OCI-LY7 (cell line): ENCODE results near the gene GLB1L. TPM values are rescaled to one million over a fixed set of nuclear protein-coding genes. Genes with fewer than 3 reads are reported as not detected.

Source experiments
- BruUV-seq: library from RNA; stranded (reverse); fragments of 400-500 nt; replicated peaks from 2 replicates; lab custom pipeline; 2021; lab: Mats Ljungman, UMichigan
- CTCF ChIA-PET: fragments of 300-600 bp; sonication (Branson Sonifier 250); formaldehyde crosslinking; loops from one replicate; lab custom pipeline; 2022; ENCODE audit warnings: antibody characterized with exemption; ENCODE audit not compliant: unreplicated experiment; lab: Charles Lee
- POLR2A ChIA-PET: fragments of 300-600 bp; sonication (Branson Sonifier 250); formaldehyde crosslinking; loops from one replicate; lab custom pipeline; 2022; ENCODE audit warnings: antibody characterized with exemption; lab: Charles Lee
- DNase-seq: peaks from one replicate; pipeline ENCODE4 v3.0.0-alpha.2; 2015; ENCODE audit warnings: low spot score
- H2AFZ ChIP-seq: fragments of 200-600 bp; sonication (generic), shearing (Covaris generic); 2 replicates; pipeline ENCODE4 v1.6.1; 2014; ENCODE audit warnings: mild to moderate bottlenecking, antibody characterized with exemption, low read length, moderate library complexity
- H3K27ac ChIP-seq: fragments of 200-600 bp; sonication (generic); 2 replicates; pipeline ENCODE4 v1.5.1; 2014; ENCODE audit warnings: mixed run types, low read depth, mild to moderate bottlenecking, moderate library complexity, low read length, inconsistent platforms; ENCODE audit not compliant: poor library complexity, severe bottlenecking
- H3K36me3 ChIP-seq: fragments of 200-600 bp; sonication (generic); 2 replicates; pipeline ENCODE4 v1.6.1; 2014; ENCODE audit warnings: mild to moderate bottlenecking, antibody characterized with exemption, low read length, moderate library complexity, mixed read lengths; ENCODE audit not compliant: insufficient read depth
- H3K4me1 ChIP-seq: fragments of 200-600 bp; sonication (generic); 2 replicates; pipeline ENCODE4 v1.5.1; 2014; ENCODE audit warnings: mild to moderate bottlenecking, low read length; ENCODE audit not compliant: insufficient read depth, poor library complexity, severe bottlenecking
- H3K4me2 ChIP-seq: fragments of 200-600 bp; sonication (generic); 2 replicates; pipeline ENCODE4 v1.6.1; 2014; ENCODE audit warnings: mild to moderate bottlenecking, low read length
- H3K4me3 ChIP-seq: fragments of 200-600 bp; sonication (generic); 2 replicates; pipeline ENCODE4 v1.5.1; 2014; ENCODE audit warnings: mild to moderate bottlenecking, low read depth, low read length; ENCODE audit not compliant: poor library complexity, severe bottlenecking
- H3K79me2 ChIP-seq: fragments of 200-600 bp; sonication (generic); 2 replicates; pipeline ENCODE4 v1.6.1; 2016; ENCODE audit warnings: low read depth, mild to moderate bottlenecking, low read length, moderate library complexity, mixed read lengths; ENCODE audit not compliant: insufficient read depth
- H3K9me2 ChIP-seq: fragments of 200-600 bp; sonication (generic); 2 replicates; pipeline ENCODE4 v1.6.1; 2016; ENCODE audit warnings: mild to moderate bottlenecking, low read length, mixed read lengths; ENCODE audit not compliant: insufficient read depth
- H3K9me3 ChIP-seq: fragments of 200-600 bp; sonication (generic); 2 replicates; pipeline ENCODE4 v1.6.1; 2014; ENCODE audit warnings: mild to moderate bottlenecking, mixed run types, low read length, mixed read lengths
- H4K20me1 ChIP-seq: fragments of 200-600 bp; sonication (generic); 2 replicates; pipeline ENCODE4 v1.6.1; 2014; ENCODE audit warnings: mild to moderate bottlenecking, antibody characterized with exemption, low read length, moderate library complexity, mixed read lengths; ENCODE audit not compliant: insufficient read depth
- CTCF ChIP-seq: fragments of 200-600 bp; sonication (generic); conservative IDR thresholded peaks from 2 replicates; pipeline ENCODE4 v1.5.1; 2014; ENCODE audit warnings: mild to moderate bottlenecking, antibody characterized with exemption, low read length, moderate library complexity, mixed read lengths
- EZH2phosphoT487 ChIP-seq: fragments of 200-600 bp; sonication (generic); IDR thresholded peaks from 2 replicates; pipeline ENCODE4 v1.6.1; 2018; ENCODE audit warnings: low read depth, borderline replicate concordance, mild to moderate bottlenecking, mixed run types, antibody characterized with exemption, low read length, moderate library complexity, mixed read lengths
- intact Hi-C: fragments of 100-400 bp; cut with micrococcal nuclease; formaldehyde crosslinking; loops from one replicate; pipeline ENCODE4 v1.10.0; 2022; ENCODE audit not compliant: unreplicated experiment
- total RNA-seq, 2 experiments: library from RNA; depleted of rRNA in 1 of 2; stranded (reverse); fragments of >200 nt in 1 of 2; shearing (Covaris generic) in 1 of 2; gene quantifications; 2 replicates each; pipeline ENCODE4 v1.2.3, GENCODE V29; 2014 to 2022

GLB1L gene
- total RNA-seq, 2 experiments from 2014 or later: 6.9 to 8.6 TPM

GRCh38 chr2:219253753-219254589, 8.7 kb upstream of the GLB1L start, which contains the start of gene TUBA4A:
Gene TUBA4A (minus strand): TSS chr2:219253918. CDS start chr2:219253858, 60 bp downstream.
- no TSS peak for BruUV-seq
- Histone ChIP-seq H3K4me1 (peaks cover 47% of the 10 kb centered on the region), H3K27ac (peak within 1 kb of the TSS; percentile 96), H3K4me2 (peak within 1 kb of the TSS; percentile 93), H3K79me2 (peaks cover 28% of the 10 kb centered on the region), H3K4me3 (peak within 1 kb of the TSS; percentile 87), H4K20me1 (no peaks in the 10 kb centered on the region), H3K36me3 (peaks cover 29% of the 10 kb centered on the region), H3K9me3 (no peaks in the 10 kb centered on the region), H3K9me2 (no peaks in the 10 kb centered on the region), H2AFZ (peak within 1 kb of the TSS; percentile 49; the same call in 1 of the 2 replicates)
- POLR2A ChIA-PET: interaction anchor here (0.6 to 2.3 kb wide), 7 partner anchors 9 to 113 kb away, joined by 3 to 15 read pairs (median 5); partner anchors contain the start of genes ANKZF1, ATG9A, CNPPD1 and GLB1L
- TF ChIP-seq EZH2phosphoT487: no peak
- CTCF ChIA-PET: interaction anchor here (2.6 kb wide), 1 partner anchor 24 kb away, joined by 7 read pairs; the partner anchor contains the start of gene DNAJB2
- intact Hi-C loops: loop anchor here (1.0 to 10.0 kb wide), 4 partner anchors 25 to 359 kb away; partner anchors contain the start of genes CNPPD1 and DNAJB2
- DNase-seq: peak; percentile 93

GRCh38 chr2:219252900-219253752, 7.9 kb upstream of the GLB1L start, which contains the start of gene TUBA4B:
Gene TUBA4B (plus strand): TSS chr2:219253243. CDS start chr2:219253408, 165 bp downstream.
- intact Hi-C loops: loop anchor here (1.0 to 10.0 kb wide), 3 partner anchors 26 to 358 kb away; partner anchors contain the start of genes CNPPD1 and DNAJB2
- ChIA-PET CTCF (interaction anchor here (2.6 kb wide), 1 partner anchor 25 kb away, joined by 7 read pairs; the partner anchor contains the start of gene DNAJB2), POLR2A (interaction anchor here (0.6 to 2.3 kb wide), 14 partner anchors 9 to 689 kb away, joined by 3 to 8 read pairs (median 4); partner anchors contain the start of genes ANKZF1, ATG9A, CNPPD1 and DNAJB2)
- H3K4me3 ChIP-seq: peak within 1 kb of the TSS; percentile 87
- peak; percentile 65 for DNase-seq
- H3K4me1 ChIP-seq: peaks cover 56% of the 10 kb centered on the region
- H3K27ac ChIP-seq: peak within 1 kb of the TSS; percentile 96
- no TSS peak for BruUV-seq
- peaks cover 36% of the 10 kb centered on the region for H3K79me2 ChIP-seq
- H3K4me2 ChIP-seq: peak within 1 kb of the TSS; percentile 93
- peak within 1 kb of the TSS; percentile 49; the same call in 1 of the 2 replicates for H2AFZ ChIP-seq
- peaks cover 38% of the 10 kb centered on the region for H3K36me3 ChIP-seq
- H3K9me2 ChIP-seq: no peaks in the 10 kb centered on the region
- no peaks in the 10 kb centered on the region for H3K9me3 ChIP-seq
- no peaks in the 10 kb centered on the region for H4K20me1 ChIP-seq
- no peak for TF ChIP-seq CTCF
- no peak for TF ChIP-seq EZH2phosphoT487
